Spleen (tissue), 11 donors: ENCODE data around the gene PDE4D. TPM values are rescaled to one million over a fixed set of nuclear protein-coding genes. Genes with fewer than 3 reads are reported as not detected.

Source experiments
- DNase-seq: peaks from one replicate; pipeline ENCODE4 v3.0.0-alpha.2; 2020
- H3K27ac ChIP-seq, 8 donors: fragments of 200-600 bp; sonication (generic) in 7 of 8; 1 replicate in 4 of 8; 2 replicates in 4 of 8; pipeline versions ENCODE4 v1.5.0 to v1.8.0; 2016 to 2021; ENCODE audit warnings: inconsistent platforms in 4 of 8, mild to moderate bottlenecking in 4 of 8, moderate library complexity in 1 of 8
- H3K27me3 ChIP-seq, 7 donors: fragments of 200-600 bp; sonication (generic) in 6 of 7; replicated peaks in 1 of 7; 1 replicate in 4 of 7; 2 replicates in 3 of 7; pipeline versions ENCODE4 v1.5.0 to v1.8.0; 2016 to 2021; ENCODE audit warnings: inconsistent platforms in 3 of 7, mild to moderate bottlenecking in 1 of 7
- H3K36me3 ChIP-seq, 6 donors: fragments of 200-600 bp; sonication (generic) in 5 of 6; 1 replicate in 4 of 6; 2 replicates in 2 of 6; pipeline versions ENCODE4 v1.5.0 to v1.8.0; 2016 to 2021; ENCODE audit warnings: inconsistent platforms in 2 of 6
- H3K4me1 ChIP-seq, 6 donors: fragments of 200-600 bp; sonication (generic) in 5 of 6; 1 replicate in 3 of 6; 2 replicates in 3 of 6; pipeline versions ENCODE4 v1.5.0 to v1.8.0; 2016 to 2021; ENCODE audit warnings: inconsistent platforms in 3 of 6
- H3K4me3 ChIP-seq, 8 donors: fragments of 200-600 bp; sonication (generic) in 7 of 8; 1 replicate in 4 of 8; 2 replicates in 4 of 8; pipeline versions ENCODE4 v1.5.0 to v1.8.0; 2016 to 2021; ENCODE audit warnings: inconsistent platforms in 4 of 8, mild to moderate bottlenecking in 4 of 8, moderate library complexity in 2 of 8
- H3K9me3 ChIP-seq, 8 donors: fragments of 200-600 bp; sonication (generic) in 7 of 8; 1 replicate in 4 of 8; 2 replicates in 4 of 8; pipeline versions ENCODE4 v1.5.0 to v1.8.0; 2016 to 2021; ENCODE audit warnings: inconsistent platforms in 4 of 8
- POLR2A ChIP-seq, 3 donors: fragments of 450-650 bp; IDR thresholded peaks; one replicate each; pipeline ENCODE4 v1.5.1; 2017; ENCODE audit warnings: antibody characterized with exemption in 3 of 3, mild to moderate bottlenecking in 1 of 3
- POLR2AphosphoS5 ChIP-seq, 3 donors: sonication (generic); formaldehyde crosslinking; IDR thresholded peaks; one replicate each; pipeline ENCODE4 v1.5.1; 2017; ENCODE audit warnings: antibody characterized with exemption in 3 of 3
- WGBS, 5 donors: extraction: QIAGEN DNeasy Blood & Tissue Kit in 3 of 5; methylation state at CpG; one replicate each; pipeline versions ENCODE4 v1.1.5 to v1.1.7; 2013 to 2018; 5-methylcytosine and 5-hydroxymethylcytosine counted together
- intact Hi-C: fragments of 100-400 bp; cut with DNase I; formaldehyde crosslinking; loops from one replicate; pipeline ENCODE4 v1.15.0; 2023; ENCODE audit warnings: low total_unique reads
- polyA plus RNA-seq, 3 donors: library from polyadenylated mRNA; stranded (reverse); fragments of 200-250 nt; gene quantifications; one replicate each; pipeline ENCODE4 v1.2.1, GENCODE V29; 2013
- total RNA-seq, 7 donors: library from RNA; depleted of rRNA in 3 of 7; stranded (reverse); fragments of >200 nt in 3 of 7; fragmentation: NEBNext Ultra II Directional in 4 of 7; extraction: Animal tissue kit (Norgen Biotek cat#: 25700) in 4 of 7; gene quantifications; one replicate each; pipeline versions ENCODE4 v1.1.0 to v1.2.1, GENCODE V29; 2016 to 2021
- TF ChIP-seq, protein P1 (sequence below), 11 experiments: fragments of 200-600 bp in 7 of 11; fragments of 450-650 bp in 4 of 11; sonication (generic) in 4 of 11; IDR thresholded peaks in 8 of 11; conservative IDR thresholded peaks in 3 of 11; 1 replicate in 7 of 11; 2 replicates in 4 of 11; pipeline versions ENCODE4 v1.4.0 to v1.8.0; 2016 to 2021; ENCODE audit warnings: antibody characterized with exemption in 11 of 11, inconsistent platforms in 4 of 11, mild to moderate bottlenecking in 1 of 11
- donor health status: healthy with polysubstance abuse.
- donor health status: DM: no; HTN: no; CAD: no; lungs with moderate emphysema.
- donor health status: DM: no; HTN: no; CAD: no.
- donor health status: Bipolar disorder and iron deficiency.
- donor health status: healthy.
- donor health status: DM: no; HTN: no; CAD: no.
- donor health status: DM: yes; HTN: yes; CAD: no.

PDE4D gene
- total and polyA plus RNA-seq, 10 donors = 0.88 to 51.8 (median 18.2) TPM

DNA sequence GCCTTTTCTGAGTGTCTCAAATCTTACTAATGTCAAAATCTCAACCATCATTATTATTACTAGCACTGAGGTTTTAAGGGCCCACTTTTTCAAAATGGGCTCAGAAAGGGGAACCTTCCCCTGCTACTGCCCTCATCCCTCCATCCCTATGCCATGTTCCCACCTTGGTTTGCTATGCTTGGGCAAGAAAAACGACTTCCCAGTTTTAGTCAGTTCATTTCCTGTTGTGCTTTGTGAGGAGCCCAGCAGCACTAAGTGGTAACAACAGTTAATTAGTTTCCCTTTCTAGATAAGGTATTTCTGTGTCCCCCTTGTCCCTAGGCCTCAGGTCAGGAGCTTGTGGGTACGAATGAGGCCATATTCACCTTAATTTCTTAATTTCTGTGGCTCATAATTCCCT is 715.5 kb downstream of the PDE4D start:
- no peaks in the 10 kb centered on the region for H3K27me3 ChIP-seq
- TF ChIP-seq POLR2A (IDR thresholded peaks at IDR 0.05) = no peak
- TF ChIP-seq, protein P1, sequence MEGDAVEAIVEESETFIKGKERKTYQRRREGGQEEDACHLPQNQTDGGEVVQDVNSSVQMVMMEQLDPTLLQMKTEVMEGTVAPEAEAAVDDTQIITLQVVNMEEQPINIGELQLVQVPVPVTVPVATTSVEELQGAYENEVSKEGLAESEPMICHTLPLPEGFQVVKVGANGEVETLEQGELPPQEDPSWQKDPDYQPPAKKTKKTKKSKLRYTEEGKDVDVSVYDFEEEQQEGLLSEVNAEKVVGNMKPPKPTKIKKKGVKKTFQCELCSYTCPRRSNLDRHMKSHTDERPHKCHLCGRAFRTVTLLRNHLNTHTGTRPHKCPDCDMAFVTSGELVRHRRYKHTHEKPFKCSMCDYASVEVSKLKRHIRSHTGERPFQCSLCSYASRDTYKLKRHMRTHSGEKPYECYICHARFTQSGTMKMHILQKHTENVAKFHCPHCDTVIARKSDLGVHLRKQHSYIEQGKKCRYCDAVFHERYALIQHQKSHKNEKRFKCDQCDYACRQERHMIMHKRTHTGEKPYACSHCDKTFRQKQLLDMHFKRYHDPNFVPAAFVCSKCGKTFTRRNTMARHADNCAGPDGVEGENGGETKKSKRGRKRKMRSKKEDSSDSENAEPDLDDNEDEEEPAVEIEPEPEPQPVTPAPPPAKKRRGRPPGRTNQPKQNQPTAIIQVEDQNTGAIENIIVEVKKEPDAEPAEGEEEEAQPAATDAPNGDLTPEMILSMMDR (IDR thresholded peaks at IDR 0.05 in 8 of 11, conservative IDR thresholded peaks at IDR 0.05 in 3 of 11) = no peak
- TF ChIP-seq POLR2AphosphoS5 (IDR thresholded peaks at IDR 0.05) = no peak
- no peaks in the 10 kb centered on the region for H3K9me3 ChIP-seq
- H3K4me1 ChIP-seq = peaks cover 0 to 5% (median 0%) of the 10 kb centered on the region in 6 donors
- no peak overlapping the region for H3K27ac ChIP-seq
- 20 to 40% (median 36%) methylated on average over 2 of the region's 2 CpGs for WGBS, 5 donors
- no peak overlapping the region for H3K4me3 ChIP-seq
- DNase-seq = no peak
- intact Hi-C loops = loop anchor here (10.0 kb wide), 1 partner anchor 293 kb away; no protein-coding TSS in a partner anchor
- H3K36me3 ChIP-seq = no peaks in the 10 kb centered on the region

DNA sequence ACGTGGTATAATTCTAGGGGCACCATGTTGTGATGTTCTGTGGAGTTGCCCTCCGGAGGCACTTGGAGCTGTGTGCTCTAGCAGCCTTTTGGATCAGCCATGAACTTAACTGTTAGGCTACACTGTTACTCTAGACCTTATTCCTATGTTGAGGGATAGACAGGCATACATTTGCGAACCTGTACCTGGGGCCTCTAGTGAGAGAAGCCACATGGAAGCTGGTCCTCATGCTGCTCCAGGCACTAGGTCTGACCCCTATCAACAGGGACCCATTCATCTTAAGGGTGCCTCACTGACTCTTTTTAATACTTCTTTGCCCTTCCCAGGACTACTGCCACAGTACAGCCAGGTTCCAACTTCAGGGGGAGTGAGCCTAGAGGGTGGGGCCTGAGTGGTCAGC is 715.9 kb downstream of the PDE4D start:
- H3K36me3 ChIP-seq = no peaks in the 10 kb centered on the region
- H3K9me3 ChIP-seq = no peaks in the 10 kb centered on the region
- H3K27me3 ChIP-seq = no peaks in the 10 kb centered on the region
- H3K4me1 ChIP-seq = peaks cover 0 to 5% (median 0%) of the 10 kb centered on the region in 6 donors
- WGBS, 5 donors = 91 to 93% (median 92%) methylated on average over 3 of the region's 3 CpGs
- no peak for DNase-seq
- intact Hi-C loops = loop anchor here (10.0 kb wide), 1 partner anchor 293 kb away; no protein-coding TSS in a partner anchor
- no peak overlapping the region for H3K27ac ChIP-seq
- no peak overlapping the region for H3K4me3 ChIP-seq
- TF ChIP-seq, protein P1 (IDR thresholded peaks at IDR 0.05 in 8 of 11, conservative IDR thresholded peaks at IDR 0.05 in 3 of 11) = no peak
- TF ChIP-seq POLR2AphosphoS5 (IDR thresholded peaks at IDR 0.05) (no peak), POLR2A (IDR thresholded peaks at IDR 0.05) (no peak)

DNA sequence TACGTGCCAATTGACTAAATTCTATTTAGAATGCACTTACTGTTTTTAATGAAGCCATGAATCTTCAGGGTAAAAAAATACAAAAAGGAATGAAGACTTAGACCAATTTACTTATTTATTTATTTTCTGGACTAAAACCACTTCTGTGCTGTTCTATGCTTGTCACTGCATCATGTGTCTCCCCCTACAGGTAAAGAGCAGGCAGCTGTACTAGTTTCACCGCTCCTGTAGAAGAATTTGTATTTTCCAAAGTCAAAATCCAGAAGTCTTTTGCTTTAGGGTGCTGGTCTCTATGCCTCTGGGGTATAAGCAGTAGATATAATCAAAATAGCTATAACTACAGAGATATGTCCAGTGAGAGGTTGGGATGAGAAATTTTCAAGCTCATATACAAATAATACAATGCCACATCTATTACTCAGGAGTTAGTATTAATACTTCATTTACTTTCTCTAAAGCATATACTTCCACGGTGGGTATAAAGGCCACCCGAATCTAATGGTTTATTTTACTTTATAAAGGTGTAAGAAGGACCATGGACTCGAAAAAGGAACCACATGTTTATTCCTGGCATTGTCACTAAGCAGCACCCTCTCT is 719.2 kb downstream of the PDE4D start:
- intact Hi-C loops = loop anchor here (10.0 kb wide), 1 partner anchor 290 kb away; no protein-coding TSS in a partner anchor
- no peak for DNase-seq
- 53 to 70% (median 57%) methylated on average over 5 of the region's 5 CpGs for WGBS, 5 donors

DNA sequence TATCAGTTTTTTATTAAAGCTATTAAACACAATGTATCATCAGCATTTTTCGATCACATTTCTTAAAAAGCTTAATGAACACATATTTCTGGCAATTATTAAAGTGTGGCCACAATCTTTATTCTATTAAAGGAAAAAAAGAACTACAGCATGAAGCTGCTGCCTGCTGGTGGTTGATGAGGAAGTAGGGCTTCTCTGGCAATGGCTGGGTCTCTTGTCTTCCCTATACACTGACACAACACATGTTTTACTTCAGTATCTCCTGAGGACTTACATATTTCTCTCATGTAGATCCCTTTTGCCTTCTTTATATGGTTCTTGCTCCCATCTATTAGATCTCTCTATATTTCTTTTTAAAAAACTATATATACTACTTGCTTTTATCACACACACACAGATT is 719.9 kb downstream of the PDE4D start:
- intact Hi-C loops = loop anchor here (10.0 kb wide), 1 partner anchor 289 kb away; no protein-coding TSS in a partner anchor

More for the DNA sequence above, 719.2 kb downstream of the PDE4D start:
- Histone ChIP-seq H3K4me1 (peaks cover 0 to 5% (median 0%) of the 10 kb centered on the region in 6 donors), H3K4me3 (no peak overlapping the region), H3K36me3 (no peaks in the 10 kb centered on the region), H3K9me3 (no peaks in the 10 kb centered on the region), H3K27ac (no peak overlapping the region), H3K27me3 (no peaks in the 10 kb centered on the region)
- no peak for TF ChIP-seq POLR2AphosphoS5 (IDR thresholded peaks at IDR 0.05)
- TF ChIP-seq, protein P1 (IDR thresholded peaks at IDR 0.05 in 8 of 11, conservative IDR thresholded peaks at IDR 0.05 in 3 of 11) = peak in 10 of 11 experiments; percentile 21 to 72 (median 58)
- TF ChIP-seq POLR2A (IDR thresholded peaks at IDR 0.05) = no peak

More for the DNA sequence above, 719.9 kb downstream of the PDE4D start:
- H3K4me3 ChIP-seq = no peak overlapping the region
- H3K4me1 ChIP-seq = peaks cover 0 to 5% (median 0%) of the 10 kb centered on the region in 6 donors
- WGBS, 5 donors = 85 to 94% (median 90%) methylated on average over 1 of the region's 1 CpG
- TF ChIP-seq, protein P1 (IDR thresholded peaks at IDR 0.05 in 8 of 11, conservative IDR thresholded peaks at IDR 0.05 in 3 of 11) = no peak
- TF ChIP-seq POLR2A (IDR thresholded peaks at IDR 0.05) = no peak
- no peak for TF ChIP-seq POLR2AphosphoS5 (IDR thresholded peaks at IDR 0.05)
- no peak overlapping the region for H3K27ac ChIP-seq
- no peaks in the 10 kb centered on the region for H3K27me3 ChIP-seq
- H3K9me3 ChIP-seq = no peaks in the 10 kb centered on the region
- no peak for DNase-seq
- no peaks in the 10 kb centered on the region for H3K36me3 ChIP-seq
